ENCODE results near the gene TMEM132C. TPM values are rescaled to one million over a fixed set of nuclear protein-coding genes. Genes with fewer than 3 reads are reported as not detected.

The TMEM132C gene
- total RNA-seq, 1 donor from 2014 or later: 0.29 TPM

DNA sequence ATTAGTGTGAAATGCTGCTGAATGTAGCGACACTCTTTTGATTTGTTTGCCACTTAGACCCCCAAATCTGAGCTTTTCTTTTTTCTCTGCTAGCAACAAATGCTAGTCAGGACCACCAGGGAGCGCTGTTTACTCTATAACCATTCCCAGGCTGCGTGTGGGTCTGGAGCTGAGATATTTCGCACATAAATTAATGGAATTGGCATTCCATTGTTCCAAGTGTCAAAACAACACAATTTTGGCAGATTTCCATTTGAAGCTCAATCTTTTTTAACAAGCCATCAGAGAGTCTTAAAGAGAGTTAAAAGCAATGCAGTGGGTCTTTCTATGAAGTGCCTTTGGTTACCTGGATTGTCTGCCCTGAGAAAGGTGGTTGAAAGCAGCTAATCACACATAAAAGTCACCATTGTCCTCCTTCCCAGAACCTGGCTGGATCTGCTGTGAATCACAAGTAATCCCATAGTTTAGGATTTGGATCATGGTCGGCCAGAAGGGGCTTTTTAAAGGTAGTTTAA is 7.4 kb upstream of the TMEM132C start:
- TF ChIP-seq CTCF (IDR thresholded peaks at IDR 0.05; ENCODE audit: unreplicated experiment): peak; percentile 94
- Mint-ChIP-seq H3K27ac (no peak overlapping the region), H3K4me3 (ENCODE audit: low read depth) (no peak overlapping the region), H3K36me3 (ENCODE audit: insufficient read depth) (no peaks in the 10 kb centered on the region), H3K9me3 (ENCODE audit: low read depth) (peaks cover 8% of the 10 kb centered on the region), H3K27me3 (peaks cover 42% of the 10 kb centered on the region), H3K4me1 (ENCODE audit: low read depth) (no peaks in the 10 kb centered on the region)
- DNase-seq (ENCODE audit: low spot score, unreplicated experiment): peak; percentile 35

DNA sequence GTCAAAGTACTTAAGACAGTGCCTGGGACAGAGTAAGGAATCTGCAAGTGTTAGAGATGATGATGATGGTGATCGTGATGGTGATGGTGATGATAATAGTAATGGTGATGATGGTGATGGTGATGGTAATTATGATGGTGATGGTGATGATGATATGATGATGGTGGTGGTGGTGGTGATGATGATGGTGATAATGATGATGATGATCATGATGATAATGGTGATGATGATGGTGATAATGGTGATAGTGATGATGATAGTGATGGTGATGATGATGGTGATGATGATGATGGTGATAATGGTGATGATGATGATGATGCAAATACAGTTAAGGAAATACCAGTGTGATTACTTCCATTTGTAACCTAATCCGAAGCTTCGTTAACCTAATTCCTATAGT is 5.2 kb upstream of the TMEM132C start:
- H3K36me3 Mint-ChIP-seq (ENCODE audit: insufficient read depth): no peaks in the 10 kb centered on the region

DNA sequence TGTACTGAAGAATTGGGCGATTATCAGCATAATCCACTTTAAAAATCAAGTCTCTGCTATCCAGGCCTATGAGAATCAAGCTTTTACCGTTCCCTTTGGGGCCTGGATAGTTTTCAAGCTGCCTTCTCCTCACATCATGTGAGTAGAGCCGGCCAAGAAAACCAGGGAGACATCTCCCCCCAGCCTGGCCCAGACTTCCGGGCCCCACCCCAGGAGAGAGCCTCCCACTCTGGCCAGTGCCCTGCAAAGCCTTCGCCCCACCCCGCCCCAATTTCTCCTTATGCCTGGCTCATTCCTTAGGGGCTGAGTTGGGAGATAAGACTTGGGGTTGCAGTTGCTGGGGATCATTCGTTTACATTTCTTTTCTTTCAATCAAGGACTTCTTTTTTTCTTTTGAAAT is 1.4 kb upstream of the TMEM132C start:
- Mint-ChIP-seq H3K4me3 (ENCODE audit: low read depth) (no peak overlapping the region), H3K9me3 (ENCODE audit: low read depth) (peaks cover 8% of the 10 kb centered on the region), H3K27ac (no peak overlapping the region), H3K4me1 (ENCODE audit: low read depth) (peaks cover 8% of the 10 kb centered on the region), H3K27me3 (peaks cover 33% of the 10 kb centered on the region), H3K36me3 (ENCODE audit: insufficient read depth) (no peaks in the 10 kb centered on the region)
- no peak for TF ChIP-seq CTCF (IDR thresholded peaks at IDR 0.05; ENCODE audit: unreplicated experiment)
- no peak for DNase-seq (ENCODE audit: low spot score, unreplicated experiment)

More for the DNA sequence above, 5.2 kb upstream of the TMEM132C start:
- DNase-seq (ENCODE audit: low spot score, unreplicated experiment): no peak
- H3K9me3 Mint-ChIP-seq (ENCODE audit: low read depth): peaks cover 8% of the 10 kb centered on the region
- H3K4me3 Mint-ChIP-seq (ENCODE audit: low read depth): no peak overlapping the region
- H3K4me1 Mint-ChIP-seq (ENCODE audit: low read depth): peaks cover 3% of the 10 kb centered on the region
- TF ChIP-seq CTCF (IDR thresholded peaks at IDR 0.05; ENCODE audit: unreplicated experiment): no peak
- no peak overlapping the region for H3K27ac Mint-ChIP-seq
- H3K27me3 Mint-ChIP-seq: peaks cover 36% of the 10 kb centered on the region

- H3K4me3 Mint-ChIP-seq (ENCODE audit: low read depth): peak overlapping the region; percentile 56
- H3K27me3 Mint-ChIP-seq: peaks cover 35% of the 10 kb centered on the region
- TF ChIP-seq CTCF (IDR thresholded peaks at IDR 0.05; ENCODE audit: unreplicated experiment): no peak
- no peak overlapping the region for H3K27ac Mint-ChIP-seq
- peaks cover 8% of the 10 kb centered on the region for H3K9me3 Mint-ChIP-seq (ENCODE audit: low read depth)
- no peak for DNase-seq (ENCODE audit: low spot score, unreplicated experiment)
- no peaks in the 10 kb centered on the region for H3K36me3 Mint-ChIP-seq (ENCODE audit: insufficient read depth)
- peaks cover 8% of the 10 kb centered on the region for H3K4me1 Mint-ChIP-seq (ENCODE audit: low read depth)
These were observed 884 bp upstream of the TMEM132C start for GRCh38 chr12:128266086-128266485.

- no peaks in the 10 kb centered on the region for H3K36me3 Mint-ChIP-seq (ENCODE audit: insufficient read depth)
- H3K27ac Mint-ChIP-seq: no peak overlapping the region
- H3K4me1 Mint-ChIP-seq (ENCODE audit: low read depth): peaks cover 8% of the 10 kb centered on the region
- no peak for DNase-seq (ENCODE audit: low spot score, unreplicated experiment)
- peaks cover 8% of the 10 kb centered on the region for H3K9me3 Mint-ChIP-seq (ENCODE audit: low read depth)
- no peak for TF ChIP-seq CTCF (IDR thresholded peaks at IDR 0.05; ENCODE audit: unreplicated experiment)
- peaks cover 37% of the 10 kb centered on the region for H3K27me3 Mint-ChIP-seq
- peak overlapping the region; percentile 56 for H3K4me3 Mint-ChIP-seq (ENCODE audit: low read depth)
These were observed 334 bp upstream of the TMEM132C start for GRCh38 chr12:128266541-128267130.

Data from progenitor cell of endocrine pancreas (in vitro differentiated cells).